HG02943 (cell line): ENCODE data around the gene RXFP3.
"Not testable (repeated sequence)": the region's sequence is repeated elsewhere in the genome, so short reads cannot be mapped to it uniquely, and the experiment has no call there.

Experiments
- ATAC-seq: cut with Tn5 transposase; IDR thresholded peaks from one replicate; pipeline ENCODE4 v1.9.1; 2021; ENCODE audit warnings: mild to moderate bottlenecking, low read depth, moderate library complexity; ENCODE audit not compliant: unreplicated experiment

The RXFP3 gene

DNA sequence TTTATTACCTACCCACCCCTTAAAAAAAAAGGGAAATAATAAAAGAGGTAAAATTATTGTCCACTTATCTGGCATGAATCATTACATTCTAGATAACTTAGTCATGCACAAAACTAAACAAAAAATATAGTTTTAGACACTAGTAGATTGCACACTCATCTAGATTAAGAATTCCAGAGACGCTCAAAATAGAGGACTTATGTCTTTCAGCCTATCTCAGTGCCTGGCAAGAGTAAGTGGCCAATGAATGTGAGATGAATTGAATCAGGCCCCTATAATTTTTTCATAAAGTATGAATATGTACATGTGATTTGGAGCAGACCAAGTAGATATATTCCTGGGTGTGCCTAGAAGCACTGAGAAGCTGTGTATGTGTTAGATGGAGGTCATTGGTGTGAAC is 2.0 kb upstream of the RXFP3 start:
- peak; percentile 26 for ATAC-seq

DNA sequence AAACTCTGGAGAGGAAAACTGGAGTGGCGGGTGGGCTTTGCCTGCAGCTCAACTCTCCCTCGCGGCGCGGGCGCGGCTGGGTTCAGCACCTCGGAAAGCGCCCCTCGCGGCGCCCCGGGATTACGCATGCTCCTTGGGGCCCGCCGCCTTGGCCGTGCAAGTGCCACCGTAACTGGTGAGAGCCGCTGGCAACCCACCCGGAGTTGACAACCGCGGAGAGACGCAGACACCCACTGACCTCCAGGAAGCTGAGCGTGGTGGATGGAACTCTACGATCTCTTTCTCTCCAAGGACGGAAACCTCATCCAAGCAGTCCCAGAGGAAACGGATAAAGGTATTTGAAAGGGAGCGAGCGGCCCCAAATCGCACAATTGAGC is 194 bp upstream of the RXFP3 start:
- ATAC-seq, result no peak

DNA sequence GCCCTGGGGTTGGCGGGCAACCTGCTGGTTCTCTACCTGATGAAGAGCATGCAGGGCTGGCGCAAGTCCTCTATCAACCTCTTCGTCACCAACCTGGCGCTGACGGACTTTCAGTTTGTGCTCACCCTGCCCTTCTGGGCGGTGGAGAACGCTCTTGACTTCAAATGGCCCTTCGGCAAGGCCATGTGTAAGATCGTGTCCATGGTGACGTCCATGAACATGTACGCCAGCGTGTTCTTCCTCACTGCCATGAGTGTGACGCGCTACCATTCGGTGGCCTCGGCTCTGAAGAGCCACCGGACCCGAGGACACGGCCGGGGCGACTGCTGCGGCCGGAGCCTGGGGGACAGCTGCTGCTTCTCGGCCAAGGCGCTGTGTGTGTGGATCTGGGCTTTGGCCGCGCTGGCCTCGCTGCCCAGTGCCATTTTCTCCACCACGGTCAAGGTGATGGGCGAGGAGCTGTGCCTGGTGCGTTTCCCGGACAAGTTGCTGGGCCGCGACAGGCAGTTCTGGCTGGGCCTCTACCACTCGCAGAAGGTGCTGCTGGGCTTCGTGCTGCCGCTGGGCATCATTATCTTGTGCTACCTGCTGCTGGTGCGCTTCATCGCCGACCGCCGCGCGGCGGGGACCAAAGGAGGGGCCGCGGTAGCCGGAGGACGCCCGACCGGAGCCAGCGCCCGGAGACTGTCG is 976 bp downstream of the RXFP3 start:
- ATAC-seq, result no peak

DNA sequence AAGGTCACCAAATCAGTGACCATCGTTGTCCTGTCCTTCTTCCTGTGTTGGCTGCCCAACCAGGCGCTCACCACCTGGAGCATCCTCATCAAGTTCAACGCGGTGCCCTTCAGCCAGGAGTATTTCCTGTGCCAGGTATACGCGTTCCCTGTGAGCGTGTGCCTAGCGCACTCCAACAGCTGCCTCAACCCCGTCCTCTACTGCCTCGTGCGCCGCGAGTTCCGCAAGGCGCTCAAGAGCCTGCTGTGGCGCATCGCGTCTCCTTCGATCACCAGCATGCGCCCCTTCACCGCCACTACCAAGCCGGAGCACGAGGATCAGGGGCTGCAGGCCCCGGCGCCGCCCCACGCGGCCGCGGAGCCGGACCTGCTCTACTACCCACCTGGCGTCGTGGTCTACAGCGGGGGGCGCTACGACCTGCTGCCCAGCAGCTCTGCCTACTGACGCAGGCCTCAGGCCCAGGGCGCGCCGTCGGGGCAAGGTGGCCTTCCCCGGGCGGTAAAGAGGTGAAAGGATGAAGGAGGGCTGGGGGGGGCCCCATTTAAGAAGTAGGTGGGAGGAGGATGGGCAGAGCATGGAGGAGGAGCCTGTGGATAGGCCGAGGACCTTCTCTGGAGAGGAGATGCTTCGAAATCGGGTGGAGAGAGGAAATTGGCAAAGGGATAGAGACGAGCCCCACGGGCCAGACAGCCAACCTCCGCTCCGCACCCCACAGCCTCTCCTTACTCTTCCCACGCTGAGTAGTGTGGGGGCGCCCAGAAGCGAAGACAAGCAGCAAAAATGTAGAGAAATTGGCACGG is 1.7 kb downstream of the RXFP3 start:
- no peak for ATAC-seq

DNA sequence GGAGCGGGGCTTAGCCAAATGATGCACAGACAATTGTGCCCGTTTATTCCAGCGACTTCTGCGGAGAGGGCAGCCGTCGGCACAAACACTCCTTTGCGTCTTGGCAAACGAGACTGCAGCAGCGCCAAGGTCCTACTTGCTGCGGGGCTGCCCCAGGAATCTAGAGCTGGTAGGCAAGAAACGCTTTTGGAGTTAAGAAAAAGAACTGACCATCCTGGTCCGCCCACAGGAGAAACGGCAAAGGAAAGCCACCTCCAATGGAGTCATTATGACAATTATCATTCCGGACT is 2.3 kb downstream of the RXFP3 start:
- ATAC-seq, result no peak

DNA sequence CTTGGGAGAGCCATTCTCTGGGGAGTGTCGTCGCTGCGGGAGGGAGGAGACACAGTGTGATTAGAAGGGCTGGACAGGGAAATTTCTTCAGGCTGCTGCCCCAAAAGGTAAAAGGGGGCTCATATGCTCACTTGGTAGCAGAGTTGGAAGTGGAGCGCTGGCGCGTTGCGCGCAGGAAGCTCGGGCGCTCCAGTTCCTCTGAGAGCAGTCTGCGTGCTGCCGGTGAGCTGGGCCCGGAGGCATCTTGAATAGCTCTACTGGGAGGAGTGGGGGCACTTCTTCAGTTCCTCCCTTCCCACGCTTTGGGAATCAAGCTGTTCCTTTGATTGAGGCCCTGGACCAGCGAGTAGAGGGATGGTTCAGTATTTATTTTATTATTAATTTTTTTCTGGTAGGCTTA is 2.7 kb downstream of the RXFP3 start:
- no peak for ATAC-seq

DNA sequence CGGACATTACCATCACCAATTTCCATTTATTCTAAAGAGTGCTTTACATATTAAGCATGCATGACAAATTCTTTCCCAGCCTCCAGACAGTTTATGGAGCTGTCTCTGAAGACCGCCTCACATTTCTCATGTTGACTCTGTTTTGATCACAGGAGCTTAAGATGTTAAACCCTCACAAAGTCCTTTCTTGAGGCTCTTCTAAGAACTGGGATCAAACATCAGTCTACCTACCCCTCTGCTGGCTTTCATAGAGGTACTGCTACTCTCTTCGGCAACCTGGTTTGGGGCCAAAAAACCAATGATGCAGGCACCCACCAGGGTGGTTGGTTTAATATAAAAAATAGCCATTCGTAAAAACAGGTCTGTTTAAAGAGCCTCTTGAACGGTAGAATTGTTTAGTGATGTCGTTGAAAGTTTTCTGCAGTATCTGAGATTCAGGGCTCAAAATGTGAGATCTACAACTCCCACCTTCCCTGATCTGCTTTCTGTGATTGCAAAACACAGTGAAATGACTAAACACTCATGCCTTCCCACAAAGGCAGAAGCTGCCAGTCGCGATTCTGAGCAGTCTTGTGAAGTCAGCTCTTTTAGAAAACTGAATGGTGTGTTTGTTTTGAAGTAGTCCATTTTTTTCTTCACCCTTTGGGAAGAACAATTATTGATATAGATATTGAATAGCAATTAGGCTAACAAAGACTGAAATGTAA is 3.5 kb downstream of the RXFP3 start:
- no peak for ATAC-seq

DNA sequence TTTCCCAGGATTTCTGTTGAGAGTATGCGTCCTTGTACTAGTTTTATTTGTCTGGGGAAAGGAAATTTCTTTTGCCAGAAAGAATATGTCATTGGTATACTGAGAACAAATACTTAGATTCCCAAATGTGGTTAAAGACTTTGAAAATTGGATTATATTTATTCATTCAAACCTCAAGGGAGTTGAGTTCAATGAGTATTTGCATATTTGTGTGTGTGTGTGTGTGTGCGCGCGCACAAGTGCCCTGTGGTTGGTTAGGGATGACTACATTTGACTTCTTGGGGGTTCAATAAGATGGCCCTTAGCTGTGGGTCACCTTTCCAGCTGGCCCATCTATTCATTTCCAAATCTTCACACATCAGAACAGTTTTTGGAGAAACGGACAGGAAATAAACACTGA is 4.9 kb downstream of the RXFP3 start:
- ATAC-seq, result no peak

DNA sequence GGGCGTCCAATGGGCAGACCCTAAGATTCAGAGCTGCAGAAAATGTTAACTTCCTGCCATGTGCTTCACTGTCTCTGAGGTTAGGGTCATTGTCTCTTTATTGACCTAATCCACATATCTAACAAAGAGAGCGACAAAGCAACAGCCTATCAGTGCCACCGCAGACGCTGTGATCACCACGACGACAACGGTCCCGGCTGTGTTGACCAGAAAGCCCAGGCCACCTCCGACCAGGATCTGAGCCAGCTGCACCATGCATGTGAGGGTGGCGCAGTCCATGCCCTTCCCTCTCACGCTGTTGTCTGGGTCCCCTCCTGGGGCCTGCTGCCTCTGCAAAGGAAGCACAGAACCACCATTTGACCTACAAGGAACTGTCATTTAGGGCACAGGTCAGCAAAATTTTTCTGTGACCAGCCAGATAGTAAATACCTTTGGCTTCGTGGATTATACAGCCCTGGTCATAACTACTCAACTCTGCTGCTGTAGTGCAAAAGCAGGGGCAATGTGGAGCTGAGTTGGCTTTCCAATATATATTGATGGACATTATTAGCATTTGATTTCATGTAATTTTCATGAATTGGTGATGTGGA is 8.5 kb downstream of the RXFP3 start:
- ATAC-seq, result no peak

DNA sequence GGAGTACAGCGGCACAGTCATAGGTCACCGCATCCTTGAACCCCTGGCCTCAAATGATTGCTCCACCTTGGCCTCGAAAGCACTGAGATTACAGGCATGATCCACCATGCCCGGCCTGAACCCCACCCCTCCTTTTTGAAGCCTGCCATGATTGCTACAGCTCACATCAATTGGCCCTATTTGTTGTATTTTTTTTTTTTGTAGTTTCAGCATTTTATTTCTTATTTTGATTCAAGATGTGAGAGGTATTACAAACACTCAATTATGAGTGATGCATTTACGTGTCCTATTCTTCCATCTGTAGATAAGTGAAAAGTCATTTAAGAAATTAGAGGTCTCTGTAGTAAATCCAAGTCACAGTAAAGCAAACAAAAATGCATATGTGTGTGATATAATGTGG is 16.0 kb downstream of the RXFP3 start:
- ATAC-seq, result not testable (repeated sequence)

DNA sequence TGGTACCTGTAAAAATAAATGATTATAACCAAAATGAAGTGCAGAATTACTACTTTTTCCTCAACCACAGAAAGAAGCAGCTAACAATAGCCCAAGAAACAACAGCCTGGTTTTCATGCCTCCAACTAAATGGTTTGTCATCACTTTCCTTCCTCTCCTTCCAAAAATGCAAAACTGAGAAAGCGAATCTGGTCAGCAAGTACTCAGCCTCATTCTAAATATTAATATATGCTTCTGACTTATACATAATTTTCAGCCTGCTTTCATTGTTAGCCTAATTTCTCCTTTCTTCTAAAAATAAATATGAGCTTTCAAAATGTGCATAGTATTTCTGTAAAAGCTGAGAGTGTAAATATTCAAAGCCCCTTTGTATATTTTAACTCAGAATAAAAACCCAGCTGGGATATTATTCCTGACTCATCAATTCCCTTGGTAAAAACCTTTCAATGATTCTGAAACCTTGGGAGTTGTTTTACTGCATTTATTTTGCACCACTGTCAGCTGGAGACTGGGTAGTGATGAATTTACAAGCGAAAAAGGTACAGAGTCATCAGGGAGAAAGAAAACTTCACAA is 21.5 kb downstream of the RXFP3 start:
- ATAC-seq, result no peak

DNA sequence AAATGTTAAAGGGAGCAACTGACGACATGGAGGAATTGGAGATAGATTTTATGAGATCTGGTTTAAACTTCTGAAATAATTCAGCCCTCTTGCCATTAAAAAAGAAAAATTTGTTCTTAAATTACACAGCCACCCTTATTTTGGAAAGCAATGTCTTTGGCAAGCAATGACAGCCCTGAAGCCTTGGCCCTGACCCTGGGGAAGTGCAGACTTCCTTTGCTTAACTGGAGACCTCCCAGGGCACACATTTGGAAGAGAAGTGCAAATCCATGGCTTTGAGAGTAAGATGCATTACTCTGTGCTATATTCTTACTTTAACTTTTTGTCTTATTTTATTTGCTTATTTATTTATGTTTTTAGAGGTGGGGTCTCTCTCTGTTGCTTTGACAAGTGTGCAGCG is 22.0 kb downstream of the RXFP3 start:
- no peak for ATAC-seq

DNA sequence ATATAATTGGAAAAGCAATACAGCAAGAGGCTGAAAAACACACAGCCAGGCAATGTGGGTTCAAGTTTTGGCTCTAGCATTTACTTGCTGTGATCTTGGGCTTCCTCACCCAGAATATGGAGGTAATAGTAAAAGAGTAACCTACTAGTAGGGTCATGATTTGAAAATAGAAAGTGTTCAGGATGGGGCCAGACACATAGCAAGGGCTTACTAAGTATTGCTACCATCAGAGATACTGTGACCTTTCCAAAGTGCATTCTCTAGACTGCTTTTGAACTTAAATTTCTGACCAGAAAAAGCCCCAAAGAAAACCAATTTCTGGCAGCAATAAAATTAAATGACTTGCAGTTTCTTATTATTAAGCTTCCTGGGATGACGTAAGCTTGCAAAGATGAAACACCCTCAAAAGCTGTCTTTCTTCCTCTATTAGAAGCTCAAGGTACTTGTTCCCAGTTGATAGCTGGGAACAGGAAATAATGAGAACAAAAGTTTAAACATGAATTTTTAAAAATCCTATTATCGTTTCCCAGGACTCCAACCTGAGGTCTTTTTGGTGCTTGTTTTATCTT is 28.0 kb downstream of the RXFP3 start:
- ATAC-seq, result no peak

DNA sequence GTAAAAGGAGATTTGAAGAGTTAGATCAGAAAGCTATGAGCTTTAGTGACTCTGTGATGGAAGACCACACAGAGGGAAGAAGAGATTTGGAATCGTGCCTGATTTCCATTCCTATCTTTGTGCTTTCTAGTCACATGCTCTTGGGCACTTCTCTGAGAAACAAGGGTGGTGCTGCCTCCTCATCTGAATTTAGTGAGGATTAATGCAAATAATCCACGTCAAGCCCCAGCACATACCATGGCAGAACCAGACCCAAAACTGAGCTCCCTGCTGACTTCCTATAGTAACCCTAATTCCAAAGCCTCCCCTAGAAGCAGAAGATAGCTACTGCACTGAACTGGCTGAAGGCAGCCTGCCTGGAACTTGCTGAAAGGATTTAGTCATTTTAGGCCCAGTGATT is 30.6 kb downstream of the RXFP3 start:
- no peak for ATAC-seq

DNA sequence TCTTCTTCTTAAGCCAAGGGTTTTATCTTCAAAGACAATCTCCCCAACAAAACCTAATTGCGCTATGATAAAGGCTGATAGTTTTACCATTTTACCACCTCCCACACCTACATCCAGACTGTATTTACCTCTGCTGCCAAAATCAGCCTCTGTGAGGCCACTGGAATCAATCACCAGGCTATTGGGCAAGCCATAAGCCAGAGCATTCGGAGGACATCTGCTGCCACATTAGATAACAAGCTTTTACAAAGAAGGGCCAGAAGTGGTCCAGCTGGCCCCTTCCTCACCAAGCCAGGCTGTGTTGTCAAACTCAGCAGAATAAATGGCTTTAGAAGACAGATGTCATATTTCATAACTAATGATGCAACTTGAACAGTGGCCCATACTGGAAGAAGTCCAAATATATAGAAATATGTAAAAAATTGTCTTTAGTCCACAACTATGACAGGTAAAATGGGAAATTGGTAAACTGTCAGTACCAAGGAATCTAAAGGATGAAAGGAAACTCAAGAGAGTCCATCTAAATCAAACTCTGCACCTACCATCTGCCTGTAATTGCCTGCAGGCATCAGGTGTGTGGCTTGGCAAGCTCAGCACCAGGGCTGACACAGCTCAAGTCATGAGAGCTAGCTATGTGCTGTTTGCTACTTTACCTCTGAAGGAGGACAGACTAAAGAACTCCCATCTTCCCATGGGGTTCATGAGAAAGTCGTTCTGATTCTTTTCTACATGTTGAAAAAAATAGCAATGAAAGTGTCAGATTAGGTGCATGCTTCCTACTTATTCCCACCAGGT is 32.2 kb downstream of the RXFP3 start:
- no peak for ATAC-seq

DNA sequence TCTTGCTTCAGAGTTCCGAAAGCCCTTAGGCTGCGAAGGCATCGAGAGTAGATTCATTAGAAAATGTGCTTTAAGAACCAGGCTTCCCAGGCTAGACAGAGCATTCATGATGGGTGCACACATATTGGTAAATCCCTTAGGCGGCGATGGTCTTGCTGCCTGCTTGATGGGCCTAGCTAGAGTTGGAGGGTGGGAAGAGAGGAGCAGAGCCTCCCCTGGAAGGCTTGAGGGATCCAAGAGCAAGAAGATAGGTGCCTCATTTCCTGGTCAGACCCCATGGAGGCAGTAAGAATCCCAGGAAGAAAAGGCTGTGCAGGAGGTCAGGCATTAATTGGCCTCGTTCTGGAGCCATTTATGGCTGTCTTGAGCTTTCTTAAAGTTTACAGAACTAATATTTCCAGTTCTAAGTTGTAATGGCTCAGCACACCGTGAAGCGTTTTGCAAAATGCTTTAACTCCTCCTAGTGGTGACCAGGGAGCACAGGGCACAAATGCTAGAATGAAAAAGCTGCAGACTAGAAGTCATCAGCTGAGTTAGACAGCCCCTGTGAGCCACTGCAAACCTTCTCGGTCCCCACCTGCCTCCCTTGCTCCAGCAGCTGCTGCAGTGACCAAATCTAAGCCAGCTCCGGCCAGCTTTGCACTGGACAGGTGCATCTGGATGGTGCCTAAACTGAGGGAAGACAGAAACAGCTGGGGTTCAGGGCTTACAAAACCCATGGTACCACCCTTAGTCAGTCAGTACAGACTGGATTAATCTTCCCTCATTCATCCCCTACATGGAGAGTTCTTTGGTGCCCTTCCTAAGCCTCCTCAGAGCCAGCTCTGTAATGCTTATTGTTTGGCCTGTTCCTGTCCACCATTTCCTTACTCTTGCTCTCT is 33.6 kb downstream of the RXFP3 start:
- peak; percentile 67 for ATAC-seq

DNA sequence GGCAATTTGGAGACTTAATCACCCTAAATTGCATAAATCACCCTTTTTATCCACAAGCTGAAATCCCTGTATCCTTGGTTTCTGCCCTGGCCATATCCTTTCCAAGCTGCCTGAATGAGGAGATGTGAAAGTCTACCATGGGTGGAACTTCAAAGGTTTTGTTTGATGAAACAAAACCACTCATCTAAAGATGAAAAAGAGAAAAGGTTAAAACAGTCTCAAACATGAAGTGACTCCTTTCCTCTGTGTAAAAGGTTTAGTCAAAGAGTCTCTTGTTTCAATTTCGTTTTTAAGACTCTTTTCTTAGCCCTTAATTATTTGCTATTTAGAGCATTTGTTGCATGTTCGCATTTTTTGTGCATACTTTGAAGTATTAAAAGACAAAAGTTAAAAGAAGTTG is 37.1 kb downstream of the RXFP3 start:
- no peak for ATAC-seq

DNA sequence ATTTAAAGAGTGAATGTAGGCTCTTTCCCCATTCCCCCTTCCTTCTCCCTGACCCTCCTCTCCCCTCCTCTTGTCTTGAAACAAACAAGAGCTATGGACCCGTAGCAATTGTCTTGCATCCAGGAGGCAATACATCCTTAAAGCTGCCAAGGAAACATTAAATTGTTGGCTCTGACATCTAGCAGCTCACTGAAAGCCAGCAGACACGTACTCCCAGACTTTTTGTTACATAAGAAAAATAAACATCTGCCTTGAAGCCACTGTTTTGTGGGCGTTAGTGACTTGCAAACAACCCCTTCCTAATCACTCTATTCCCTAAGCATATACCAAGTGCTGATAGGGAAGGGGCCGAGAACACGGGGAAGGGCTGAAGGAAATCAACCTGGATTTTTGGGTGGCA is 39.7 kb downstream of the RXFP3 start:
- no peak for ATAC-seq

DNA sequence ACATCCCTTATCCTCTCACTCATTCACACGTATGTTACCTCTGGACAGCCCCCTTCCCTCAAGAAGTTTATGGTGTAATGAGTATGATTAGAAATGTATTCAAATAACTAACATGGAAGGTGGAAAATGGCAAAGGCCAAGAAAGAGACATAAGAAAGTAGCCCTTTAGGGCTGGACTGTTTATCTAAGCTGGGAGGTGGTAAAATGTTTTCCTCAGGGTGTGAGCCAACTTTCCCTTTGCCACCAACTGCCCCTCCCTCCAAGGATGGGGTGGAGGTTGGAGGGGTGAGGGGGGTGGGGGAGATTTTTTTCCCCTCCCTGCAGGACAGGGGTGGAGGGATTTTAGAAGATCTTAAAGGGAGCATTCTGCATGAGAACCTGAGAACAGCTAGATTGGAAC is 40.1 kb downstream of the RXFP3 start:
- no peak for ATAC-seq
